HG03064 (cell line): ENCODE data around the gene ADK.
"Not testable (repeated sequence)": the region's sequence is repeated elsewhere in the genome, so short reads cannot be mapped to it uniquely, and the experiment has no call there.

Experiments
- ATAC-seq: cut with Tn5 transposase; IDR thresholded peaks from one replicate; pipeline ENCODE4 v1.9.1; 2021; ENCODE audit warnings: low read depth; ENCODE audit not compliant: unreplicated experiment

The ADK gene

DNA sequence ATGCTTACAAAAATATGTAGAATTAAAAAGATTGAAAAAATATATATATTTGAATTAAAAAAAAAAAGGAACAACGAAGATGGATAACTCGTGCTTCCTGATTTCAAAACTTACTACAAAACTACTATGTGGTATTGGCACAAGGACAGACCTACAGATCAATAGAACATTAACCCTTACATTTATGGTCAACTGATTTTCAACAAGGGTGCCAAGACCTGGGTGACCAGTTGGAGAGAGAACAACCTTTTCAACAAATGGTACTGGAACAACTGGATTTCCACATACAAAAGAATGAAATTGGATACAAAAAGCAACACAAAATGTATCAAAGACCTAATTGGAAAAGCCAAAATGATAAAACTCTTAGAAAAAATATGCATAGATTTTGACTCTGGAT lies 10.5 kb upstream of the ADK start:
- no peak for ATAC-seq

DNA sequence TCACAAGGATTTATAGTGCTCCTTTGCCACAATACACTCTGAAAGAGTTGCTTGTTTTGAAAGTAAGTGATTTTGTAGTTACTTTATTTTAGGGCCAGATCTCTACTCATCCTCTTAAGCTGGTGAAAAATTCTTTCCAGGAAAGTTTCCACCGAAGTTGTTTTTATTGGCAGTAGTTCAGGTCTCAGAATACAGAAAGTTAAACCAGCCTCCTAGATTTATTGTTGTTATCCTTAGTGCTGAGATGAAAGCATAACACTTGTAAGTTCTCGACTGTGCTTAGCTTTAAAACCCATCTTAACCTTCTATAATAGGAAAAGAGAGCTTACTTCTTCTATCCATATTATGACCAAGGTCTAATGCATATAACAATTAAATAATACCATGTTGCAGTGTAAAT lies 5.9 kb upstream of the ADK start:
- ATAC-seq, result no peak

DNA sequence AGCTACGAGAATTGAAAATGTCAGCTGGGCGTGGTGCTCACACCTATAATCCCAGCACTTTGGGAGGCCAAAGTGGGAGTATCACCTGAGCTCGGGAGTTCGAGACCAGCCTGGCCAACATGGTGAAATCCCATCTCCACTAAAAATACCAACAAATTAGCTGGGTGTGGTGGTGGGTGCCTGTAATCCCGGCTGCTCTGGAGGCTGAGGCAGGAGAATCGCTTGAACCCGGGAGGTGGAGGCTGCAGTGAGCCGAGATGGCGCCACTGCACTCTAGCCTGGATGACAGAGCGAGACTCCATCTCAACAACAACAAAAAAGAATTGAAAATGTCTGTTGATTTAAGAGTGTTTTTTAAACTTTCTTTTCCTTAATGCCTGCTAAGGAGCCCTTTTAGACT lies 4.0 kb upstream of the ADK start:
- not testable (repeated sequence) for ATAC-seq

DNA sequence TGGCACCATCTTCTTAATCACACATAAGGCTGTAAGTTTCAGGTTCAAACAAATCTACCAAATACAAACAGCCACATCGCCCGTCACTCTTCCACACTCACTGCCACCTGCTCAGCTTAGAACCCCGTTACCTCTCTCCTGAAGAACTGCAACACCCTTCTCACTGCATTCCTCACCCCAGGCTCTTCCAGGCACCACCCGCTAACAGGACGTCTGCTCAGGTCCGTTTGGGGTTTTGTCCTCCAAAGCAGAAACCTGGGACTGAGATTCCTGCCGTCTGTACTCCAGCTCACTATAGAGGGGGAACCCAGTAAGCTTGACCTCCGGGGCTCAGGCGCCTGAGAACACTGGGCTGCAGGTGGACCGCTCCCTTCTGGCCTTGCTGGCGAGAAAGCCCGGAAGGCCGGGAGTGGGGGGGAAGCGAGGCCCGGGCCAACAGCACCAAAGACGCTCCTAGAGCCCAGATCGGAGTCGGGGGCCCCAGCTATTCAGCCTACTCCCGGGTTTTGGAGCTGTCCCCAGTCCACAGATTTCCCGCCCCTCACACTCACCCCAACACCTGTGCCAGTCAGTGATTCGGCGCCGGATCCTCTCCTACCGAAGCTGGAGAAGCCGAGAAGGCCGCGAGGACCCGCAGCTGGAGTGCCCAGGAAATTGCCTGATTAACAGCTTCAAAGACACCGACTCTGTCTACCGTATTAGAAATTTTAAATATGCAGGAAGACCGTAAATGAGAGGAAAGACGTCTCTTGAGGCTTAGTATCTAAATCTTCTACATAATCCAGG lies 624 bp upstream of the ADK start, which contains the start of gene AP3M1:
Gene AP3M1 (minus strand): TSS at position 625 of the 786 bp plus-strand sequence. CDS start 12,449 bp downstream, outside the sequence.
- peak; percentile 37 for ATAC-seq

DNA sequence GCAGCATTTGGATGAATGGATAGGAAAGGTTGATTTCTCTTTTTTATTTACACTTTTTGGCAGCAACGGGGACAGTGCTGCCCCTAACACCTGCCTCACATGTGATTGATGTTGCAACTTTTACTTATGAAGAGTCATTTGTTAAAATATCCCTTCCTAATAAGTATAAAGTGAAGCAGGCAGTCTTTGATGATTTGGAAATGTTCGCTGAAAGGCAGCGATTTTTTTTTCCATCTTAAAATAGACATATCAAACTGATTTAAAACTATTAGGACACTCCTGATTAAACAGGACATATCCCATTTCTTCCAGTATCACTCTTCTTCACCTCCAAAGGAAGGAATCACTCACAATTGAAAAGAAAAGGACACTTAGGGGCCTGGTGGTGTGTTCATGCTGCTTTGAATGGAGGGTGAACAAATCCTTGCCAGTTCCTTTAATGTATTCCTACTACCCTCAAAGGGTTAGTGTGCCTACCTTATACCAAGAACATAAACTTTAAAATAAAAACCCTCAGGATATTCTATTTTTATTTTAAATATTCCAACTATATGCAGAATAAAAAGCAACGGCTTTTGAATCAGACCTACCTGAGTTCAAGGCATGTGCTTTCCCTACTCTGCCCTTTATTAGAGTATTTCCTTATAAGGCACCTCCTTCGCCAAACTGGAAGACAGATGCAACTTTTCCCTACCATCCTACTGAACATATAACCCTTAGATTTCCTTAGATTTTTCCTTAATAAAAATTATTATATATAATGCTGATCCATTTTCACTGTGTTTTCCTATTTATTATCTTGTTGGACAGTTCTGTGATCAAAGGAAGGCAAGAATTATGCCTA lies 1.1 kb downstream of the ADK start:
- no peak for ATAC-seq

DNA sequence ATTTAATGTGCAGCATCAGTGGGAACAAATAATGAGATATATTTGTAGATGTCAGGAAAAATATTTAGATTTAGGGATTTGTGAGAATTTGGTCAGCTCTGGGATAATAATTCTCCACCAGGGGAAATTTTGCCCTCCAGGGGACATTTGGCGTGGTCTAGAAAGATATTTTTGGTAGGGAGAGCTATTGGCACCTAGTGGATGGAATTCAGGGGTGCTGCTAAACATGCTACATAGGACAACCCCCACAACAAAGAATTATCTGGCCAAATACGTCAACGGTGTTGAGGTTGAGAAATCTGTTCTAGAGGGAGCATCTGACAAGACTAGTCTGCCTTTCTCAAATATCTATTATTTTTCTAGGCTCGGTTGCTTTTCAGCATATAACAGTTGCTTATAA lies 2.1 kb downstream of the ADK start:
- no peak for ATAC-seq

DNA sequence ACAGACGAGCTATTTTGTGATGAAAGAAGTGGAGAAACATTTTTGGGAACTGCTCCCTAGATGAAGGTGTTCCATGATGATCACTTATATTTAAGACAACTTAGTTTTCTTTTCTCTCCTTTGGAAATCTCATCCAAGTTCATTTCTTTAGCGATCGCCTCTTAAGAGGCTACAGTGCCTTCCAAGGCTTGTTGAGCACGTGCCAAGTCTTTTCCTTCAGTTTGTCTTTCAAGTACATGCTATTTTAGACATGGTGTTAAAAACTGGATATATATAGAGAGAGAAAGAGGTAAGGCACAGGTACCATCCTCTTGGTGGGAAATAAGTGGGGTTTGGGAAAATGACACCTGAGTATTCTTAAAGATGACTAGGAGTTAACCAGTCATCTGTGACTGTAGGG lies 2.7 kb downstream of the ADK start:
- ATAC-seq, result no peak

DNA sequence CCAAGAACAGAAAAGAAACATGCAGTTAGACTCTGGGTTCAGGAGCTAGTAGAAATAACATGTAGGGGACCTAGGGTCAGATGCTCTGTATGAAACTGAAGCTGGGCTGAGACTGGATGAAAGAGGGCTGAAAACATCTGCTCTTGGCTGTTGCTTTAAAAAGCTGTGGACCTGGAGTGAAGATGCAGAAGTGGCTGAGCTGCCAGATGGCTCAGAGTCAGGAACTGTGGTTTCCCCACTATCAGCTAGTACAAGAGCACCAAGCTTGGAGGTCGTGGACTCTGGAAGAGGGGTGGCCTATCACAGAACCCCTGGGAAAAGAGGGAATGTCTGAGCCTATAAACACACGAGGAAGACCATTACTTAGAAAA lies 5.9 kb downstream of the ADK start:
- no peak for ATAC-seq

DNA sequence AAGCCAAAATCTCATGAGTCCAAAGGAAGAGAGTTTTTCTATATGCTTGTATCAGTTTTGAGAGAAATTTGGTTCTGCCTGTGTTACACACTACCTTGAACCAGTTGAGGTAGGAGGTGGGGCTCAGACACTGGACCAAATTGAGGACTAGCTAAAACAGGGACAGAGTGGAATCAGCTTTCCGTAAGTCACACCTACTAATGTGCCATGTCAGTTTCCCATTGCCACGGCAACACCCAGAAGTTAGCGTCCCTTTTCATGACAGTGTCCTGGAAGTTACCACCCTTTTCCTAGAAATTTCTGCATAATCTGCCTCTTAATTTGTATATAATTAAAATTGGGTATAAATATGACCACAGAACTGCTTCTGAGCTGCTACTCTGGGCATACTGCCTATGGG lies 9.0 kb downstream of the ADK start:
- no peak for ATAC-seq

DNA sequence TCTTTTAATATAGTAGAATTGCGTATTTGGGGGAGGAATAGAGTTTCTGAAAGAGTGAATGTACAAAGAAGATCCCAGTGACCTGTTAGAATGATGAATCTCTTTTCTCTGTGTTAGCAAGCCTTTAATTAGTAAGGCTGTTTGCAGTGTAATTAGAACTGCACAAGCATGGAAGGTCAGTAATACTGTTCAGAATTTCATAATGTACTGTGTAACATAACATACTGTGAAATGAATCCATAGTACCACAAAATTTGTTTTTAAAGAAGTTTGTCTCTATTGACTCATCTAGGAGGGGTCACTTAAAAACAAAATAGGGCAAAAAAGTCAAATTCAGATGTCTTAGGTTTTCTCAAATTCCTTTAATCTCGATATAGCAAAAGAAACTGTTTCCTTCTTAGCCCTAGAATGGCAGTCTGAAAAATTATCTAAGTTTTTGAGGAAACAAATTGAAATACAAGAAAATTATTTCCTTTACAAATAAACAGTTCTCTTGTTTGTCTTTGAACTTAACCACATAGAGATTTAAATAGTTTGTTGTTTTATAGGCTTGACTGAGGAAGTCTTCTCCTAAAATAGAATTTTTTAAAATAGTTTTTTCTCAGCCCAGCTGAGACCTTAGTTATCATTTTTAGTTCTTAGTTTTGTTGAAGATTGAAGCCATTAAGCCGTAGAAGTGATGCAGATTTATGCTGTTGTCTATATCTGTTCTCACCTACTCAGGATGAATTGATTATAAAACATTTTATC lies 12.5 kb downstream of the ADK start:
- no peak for ATAC-seq

DNA sequence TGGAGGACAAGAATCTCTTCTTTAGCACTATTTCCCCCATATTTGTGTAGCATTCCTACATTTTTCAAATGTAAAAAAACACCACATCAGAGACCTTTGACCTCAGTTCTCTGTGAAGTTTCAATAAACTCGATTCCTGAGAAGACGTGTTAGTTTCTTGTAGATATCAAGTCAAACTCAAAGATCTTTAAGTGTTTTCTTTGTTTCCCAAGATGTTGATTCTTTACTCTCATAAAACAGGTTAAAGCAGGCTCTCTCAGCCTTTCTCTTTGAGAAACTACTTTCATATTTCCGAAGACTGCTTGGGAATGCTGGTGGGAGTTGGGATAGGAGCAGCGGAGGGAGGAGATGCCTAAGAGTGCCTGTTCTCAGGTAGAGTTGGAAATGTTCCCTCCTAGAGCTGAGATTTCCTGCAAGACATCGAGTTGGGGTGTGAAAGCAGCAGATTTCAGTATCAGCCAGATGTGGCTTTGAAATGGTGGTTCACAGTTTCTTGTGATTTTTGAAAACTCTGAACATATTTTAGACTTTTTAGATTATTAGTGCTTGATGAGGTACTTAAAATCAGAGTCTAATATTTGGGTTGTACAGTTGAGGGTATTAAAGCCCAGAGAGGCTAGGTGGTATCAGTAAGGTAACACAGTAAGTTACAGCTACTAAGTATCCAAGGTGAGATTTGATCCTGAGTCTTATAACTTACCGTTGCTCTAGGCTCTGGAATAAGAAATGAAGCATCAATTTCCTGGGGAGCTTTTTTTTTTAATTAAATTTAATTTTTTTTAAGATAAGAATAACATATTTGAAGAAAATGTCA lies 13.9 kb downstream of the ADK start:
- ATAC-seq, result no peak

DNA sequence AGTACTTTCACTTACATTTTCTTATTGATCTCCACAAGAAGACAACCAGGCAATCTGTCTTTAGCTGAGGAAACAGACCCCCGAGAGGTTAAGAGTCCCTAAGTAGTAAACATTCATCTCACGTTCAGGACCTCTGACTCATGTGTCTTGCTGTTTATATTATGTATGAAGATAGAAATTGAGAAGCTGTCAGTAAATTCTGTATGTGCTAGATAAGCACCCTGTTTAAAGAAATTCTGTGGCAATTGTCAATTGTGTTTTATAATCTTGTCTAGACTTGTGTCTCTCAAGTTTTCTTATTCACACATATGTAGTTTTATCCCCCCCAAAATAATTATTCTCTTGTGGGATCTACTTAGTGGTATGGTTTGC lies 14.5 kb downstream of the ADK start:
- no peak for ATAC-seq

DNA sequence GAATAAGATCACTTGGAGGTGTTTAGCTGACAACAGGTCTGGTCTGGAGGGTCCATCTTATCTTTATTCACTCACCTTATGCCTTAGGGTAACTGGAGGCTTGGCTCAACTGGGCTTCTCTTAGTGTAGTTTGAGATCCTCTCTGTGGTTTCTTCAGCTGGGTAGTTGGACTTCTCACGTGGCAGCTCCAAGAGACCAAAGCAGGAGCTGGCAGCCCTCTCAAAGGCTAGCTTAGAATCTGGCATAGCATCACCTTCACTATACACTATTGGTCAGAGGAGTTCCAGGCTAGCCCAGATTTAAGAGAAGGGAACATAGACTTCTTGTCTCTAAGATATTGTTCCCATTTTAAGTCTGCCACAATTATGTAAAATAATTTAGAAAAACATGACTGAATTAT lies 16.4 kb downstream of the ADK start:
- ATAC-seq, result no peak

DNA sequence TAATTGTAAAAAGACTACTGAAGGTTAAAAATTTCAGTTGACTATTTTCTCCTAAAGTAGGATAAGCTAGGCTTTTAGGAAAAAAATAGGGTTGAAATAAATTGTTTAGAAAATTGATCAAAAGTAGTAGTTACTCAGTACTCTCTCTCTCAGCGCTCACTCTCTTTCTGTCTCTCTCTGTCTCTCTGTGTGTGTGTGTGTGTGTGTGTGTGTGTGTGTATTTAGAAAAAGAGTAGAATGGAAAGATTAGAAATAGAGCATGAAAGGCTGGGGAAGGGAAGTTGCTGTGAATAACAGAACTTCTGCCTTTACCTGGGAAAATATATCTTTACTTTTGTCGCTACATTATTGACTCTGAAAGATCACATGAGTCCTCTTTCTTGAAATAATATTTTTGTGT lies 20.6 kb downstream of the ADK start:
- no peak for ATAC-seq

DNA sequence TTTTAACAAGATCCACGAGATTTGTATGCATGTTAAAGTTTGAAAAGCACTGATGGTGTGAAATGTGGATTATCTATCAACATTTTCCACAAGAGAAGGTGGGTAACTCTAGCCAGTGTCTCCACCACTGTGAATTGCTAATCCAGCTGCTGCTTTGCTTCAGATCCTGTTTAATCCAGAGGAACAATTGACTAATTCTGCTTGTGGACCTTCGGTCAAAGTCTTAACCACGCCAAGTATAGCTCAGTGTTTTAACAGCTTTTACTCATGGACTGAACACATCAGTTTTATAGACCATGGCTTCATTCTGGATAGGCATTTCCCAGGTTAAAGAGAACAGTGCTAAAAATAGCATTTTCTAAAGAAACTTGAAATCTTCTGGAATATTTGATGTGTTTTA lies 23.5 kb downstream of the ADK start:
- no peak for ATAC-seq

DNA sequence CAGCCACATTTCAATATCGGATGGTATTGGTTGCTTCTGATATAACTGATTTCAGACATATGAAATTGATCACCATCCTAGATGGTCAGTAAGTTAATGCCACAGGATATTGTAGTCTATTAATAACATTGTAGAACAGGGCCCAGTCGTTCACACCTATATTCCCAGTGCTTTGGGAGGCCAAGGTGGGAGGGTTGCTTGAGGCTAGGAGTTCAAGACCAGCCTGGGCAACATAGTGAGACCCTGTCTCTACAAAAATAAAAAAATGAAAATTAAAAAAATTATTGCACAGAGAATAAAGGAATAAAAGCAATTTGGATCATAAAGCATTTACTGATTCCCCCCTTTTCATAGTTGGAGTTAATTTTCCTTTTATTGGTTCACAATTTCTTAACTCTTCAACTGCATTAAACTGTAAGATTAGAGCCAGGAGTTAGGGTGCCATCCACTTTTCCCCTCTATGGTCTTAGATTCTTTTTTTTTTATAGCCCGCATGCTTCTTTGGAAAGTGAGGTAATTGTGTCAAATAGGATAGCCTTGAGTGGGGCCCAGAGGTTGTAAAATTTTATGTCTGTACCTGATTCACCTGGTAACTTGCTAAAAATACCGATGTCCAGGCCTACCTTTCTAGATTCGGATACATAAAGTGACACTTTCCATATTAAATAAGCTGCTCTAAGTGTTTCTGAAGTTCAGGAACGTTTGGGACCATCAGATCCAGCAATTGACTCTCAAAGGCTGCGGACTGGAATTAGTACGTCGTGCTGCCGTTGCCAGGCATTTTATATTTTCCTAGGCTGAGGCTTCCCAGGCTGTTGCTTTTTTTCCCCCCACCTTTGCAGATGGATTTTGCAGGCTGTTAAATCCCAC lies 24.7 kb downstream of the ADK start:
- no peak for ATAC-seq

DNA sequence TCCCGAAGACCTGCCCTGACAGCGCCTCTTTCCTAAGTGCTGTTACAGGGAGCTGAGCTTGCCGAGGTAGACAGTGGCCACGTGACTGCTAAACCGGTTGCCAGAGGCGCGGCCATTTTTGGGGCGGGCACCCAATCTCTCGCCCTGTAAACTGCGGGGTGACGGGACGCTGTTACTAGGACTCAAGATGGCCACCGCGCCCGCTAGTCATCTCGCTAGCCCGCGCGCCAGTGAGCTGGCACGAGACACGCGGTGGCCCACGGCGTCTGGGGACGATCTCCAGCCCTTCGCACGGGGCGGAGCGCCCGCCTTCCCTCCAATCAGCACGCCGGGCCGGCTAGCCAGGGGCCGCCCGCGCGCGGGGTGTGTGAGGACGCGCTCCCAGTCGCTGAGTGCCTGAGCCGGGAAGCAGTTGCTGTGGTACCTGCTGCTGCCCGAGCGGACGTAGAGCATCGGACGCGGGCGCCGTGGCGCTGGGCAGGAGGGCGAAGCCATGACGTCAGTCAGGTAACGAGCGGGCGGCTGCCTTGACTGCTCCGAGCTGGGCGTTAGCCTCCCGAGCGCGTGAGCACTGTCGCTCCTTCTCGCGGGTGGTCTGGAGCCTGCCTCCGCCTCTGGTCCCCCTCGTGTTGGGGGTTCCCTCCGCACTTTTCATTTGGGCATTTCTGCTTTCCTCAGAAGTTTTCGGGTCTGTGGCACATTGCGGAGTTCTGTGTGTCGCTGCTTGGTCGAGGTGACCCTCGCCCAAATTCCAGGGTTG lies 25.5 kb downstream of the ADK start:
- ATAC-seq, result peak; percentile 87

DNA sequence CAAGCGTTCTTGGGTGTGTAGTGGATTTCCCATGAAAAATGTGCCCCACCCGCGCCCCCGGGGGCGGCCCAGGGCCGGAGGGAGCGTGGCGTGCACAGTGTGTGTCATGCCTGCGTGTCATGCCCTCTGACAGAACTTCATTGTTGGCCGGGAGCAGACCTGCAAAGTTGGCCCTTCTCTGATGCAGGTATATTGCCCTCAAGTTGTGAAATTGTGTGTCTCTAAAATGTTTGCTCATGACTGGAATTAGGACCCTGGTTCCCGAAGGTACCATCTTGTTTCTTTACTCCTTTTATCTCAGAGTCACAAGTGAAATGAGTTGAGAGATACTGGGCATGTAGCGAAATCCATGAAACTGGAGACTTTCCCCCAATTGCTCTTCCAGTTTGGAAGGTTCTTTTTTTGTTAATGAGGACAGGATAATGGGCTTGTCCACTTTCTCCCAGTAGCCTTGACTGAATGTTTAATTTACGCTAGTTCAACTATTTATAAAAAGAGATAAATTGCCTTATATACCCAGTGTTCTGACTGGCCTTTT lies 26.2 kb downstream of the ADK start:
- ATAC-seq, result peak; percentile 26
